Tibial nerve (tissue), 4 donors: ENCODE measurements around the gene S1PR2.

Experiments
- CTCF ChIP-seq, 5 experiments: fragments of 200-600 bp in 3 of 5; fragments of 450-650 bp in 2 of 5; sonication (generic) in 3 of 5; IDR thresholded peaks; one replicate each; pipeline ENCODE4 v1.5.1; 2016 to 2019; ENCODE audit warnings: antibody characterized with exemption in 5 of 5, mild to moderate bottlenecking in 3 of 5, moderate library complexity in 2 of 5
- EP300 ChIP-seq, 2 donors: sonication (generic); formaldehyde crosslinking; IDR thresholded peaks; one replicate each; pipeline ENCODE4 v1.6.1; 2017; ENCODE audit warnings: antibody characterized with exemption in 2 of 2, mild to moderate bottlenecking in 1 of 2
- POLR2A ChIP-seq, 2 donors: fragments of 450-650 bp; IDR thresholded peaks; one replicate each; pipeline ENCODE4 v1.6.1; 2017; ENCODE audit warnings: antibody characterized with exemption in 2 of 2, mild to moderate bottlenecking in 2 of 2, moderate library complexity in 2 of 2

DNA sequence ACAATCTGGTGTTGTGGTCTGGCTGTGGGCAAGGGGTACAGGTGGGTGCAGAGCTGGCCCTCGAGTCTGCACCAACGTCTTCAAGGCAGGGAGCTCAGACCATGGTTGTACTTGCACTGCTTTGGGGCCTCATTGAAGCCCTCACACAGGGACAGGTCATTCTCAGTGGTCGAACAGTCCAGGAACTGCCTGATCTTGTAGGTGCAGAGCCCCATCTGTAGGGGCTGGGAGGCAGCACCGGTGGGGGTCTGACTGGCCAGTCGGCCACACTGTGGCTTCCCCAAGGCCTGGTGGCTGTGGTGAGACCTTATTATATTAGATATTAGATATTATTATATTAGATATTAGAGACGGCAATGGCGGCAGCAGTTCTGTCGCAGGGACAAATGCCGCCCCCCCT, 14.0 kb downstream of the S1PR2 start:
- TF ChIP-seq EP300 (IDR thresholded peaks at IDR 0.05) (no peak), CTCF (IDR thresholded peaks at IDR 0.05) (no peak), POLR2A (IDR thresholded peaks at IDR 0.05) (no peak)
